Glutamatergic neuron (in vitro differentiated cells): ENCODE results near the gene PLCG2. TPM values are rescaled to one million over a fixed set of nuclear protein-coding genes. Genes with fewer than 3 reads are reported as not detected.

ENCODE experiments used
- DNase-seq: peaks from one replicate; pipeline ENCODE4 v3.0.0; 2022
- H3K27ac Mint-ChIP-seq: one replicate; pipeline ENCODE4 v1.8.0; 2020; ENCODE audit warnings: mild to moderate bottlenecking, mixed read lengths, inconsistent platforms; ENCODE audit not compliant: unreplicated experiment
- H3K27me3 Mint-ChIP-seq: one replicate; pipeline ENCODE4 v1.8.0; 2020; ENCODE audit warnings: mild to moderate bottlenecking, moderate library complexity, mixed read lengths, inconsistent platforms; ENCODE audit not compliant: unreplicated experiment
- H3K36me3 Mint-ChIP-seq: one replicate; pipeline ENCODE4 v1.8.0; 2020; ENCODE audit warnings: mild to moderate bottlenecking, mixed read lengths, inconsistent platforms; ENCODE audit not compliant: unreplicated experiment
- H3K4me1 Mint-ChIP-seq: one replicate; pipeline ENCODE4 v1.8.0; 2020; ENCODE audit warnings: mild to moderate bottlenecking, low read depth, mixed read lengths, inconsistent platforms; ENCODE audit not compliant: unreplicated experiment
- H3K4me3 Mint-ChIP-seq: one replicate; pipeline ENCODE4 v1.8.0; 2020; ENCODE audit warnings: mild to moderate bottlenecking, mixed read lengths, inconsistent platforms; ENCODE audit not compliant: unreplicated experiment
- H3K9me3 Mint-ChIP-seq: one replicate; pipeline ENCODE4 v1.8.0; 2020; ENCODE audit warnings: mild to moderate bottlenecking, moderate library complexity, mixed read lengths, inconsistent platforms; ENCODE audit not compliant: unreplicated experiment
- CTCF ChIP-seq: fragments of 200-600 bp; sonication (generic); IDR thresholded peaks from one replicate; pipeline ENCODE4 v1.5.0; 2021; ENCODE audit not compliant: partially characterized antibody, unreplicated experiment
- total RNA-seq: library from RNA; stranded (reverse); fragmentation: NEBNext Ultra II Directional; extraction: Animal tissue kit (Norgen Biotek cat#: 25700); gene quantifications from one replicate; pipeline ENCODE4 v1.2.1, GENCODE V29; 2021; ENCODE audit not compliant: unreplicated experiment

The PLCG2 gene
- total RNA-seq, 1 donor from 2014 or later = 0.49 TPM

DNA sequence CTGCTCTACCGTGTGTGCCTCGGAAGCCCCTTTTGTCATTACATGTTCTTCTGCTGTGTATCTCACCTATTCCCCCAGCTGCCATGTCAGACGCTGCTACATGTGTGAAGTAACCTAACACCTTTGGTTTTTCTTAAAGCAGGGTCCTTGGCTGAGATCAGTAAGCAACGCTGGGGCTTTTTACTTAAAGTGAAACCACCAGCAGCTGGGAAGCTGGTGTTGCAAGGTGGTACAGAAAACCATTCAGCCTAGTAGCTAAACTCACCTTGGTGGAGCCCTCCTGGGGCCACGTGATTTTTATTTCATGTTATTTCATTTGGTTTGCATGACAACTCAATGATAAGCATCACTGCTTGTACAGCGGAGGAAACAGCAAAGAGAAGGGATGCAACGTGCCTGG is 62.6 kb downstream of the PLCG2 start:
- H3K36me3 Mint-ChIP-seq = no peaks in the 10 kb centered on the region
- no peak for TF ChIP-seq CTCF
- H3K4me3 Mint-ChIP-seq = no peak overlapping the region
- peaks cover 2% of the 10 kb centered on the region for H3K27me3 Mint-ChIP-seq
- DNase-seq = no peak
- H3K9me3 Mint-ChIP-seq = no peaks in the 10 kb centered on the region
- no peaks in the 10 kb centered on the region for H3K4me1 Mint-ChIP-seq
- H3K27ac Mint-ChIP-seq = no peak overlapping the region

GRCh38 chr16:81842564-81843242 is 63.6 kb downstream of the PLCG2 start:
- H3K4me1 Mint-ChIP-seq = no peaks in the 10 kb centered on the region

GRCh38 chr16:81843243-81843582 is 64.1 kb downstream of the PLCG2 start:
- no peaks in the 10 kb centered on the region for H3K9me3 Mint-ChIP-seq
- no peak overlapping the region for H3K4me3 Mint-ChIP-seq
- no peaks in the 10 kb centered on the region for H3K36me3 Mint-ChIP-seq
- no peak for TF ChIP-seq CTCF
- no peak for DNase-seq
- H3K27ac Mint-ChIP-seq = no peak overlapping the region
- H3K4me1 Mint-ChIP-seq = no peaks in the 10 kb centered on the region
- no peaks in the 10 kb centered on the region for H3K27me3 Mint-ChIP-seq

More at GRCh38 chr16:81842564-81843242, 63.6 kb downstream of the PLCG2 start:
- no peak for DNase-seq
- TF ChIP-seq CTCF = no peak
- no peaks in the 10 kb centered on the region for H3K36me3 Mint-ChIP-seq
- no peaks in the 10 kb centered on the region for H3K9me3 Mint-ChIP-seq
- no peaks in the 10 kb centered on the region for H3K27me3 Mint-ChIP-seq
- H3K27ac Mint-ChIP-seq = no peak overlapping the region
- H3K4me3 Mint-ChIP-seq = no peak overlapping the region

DNA sequence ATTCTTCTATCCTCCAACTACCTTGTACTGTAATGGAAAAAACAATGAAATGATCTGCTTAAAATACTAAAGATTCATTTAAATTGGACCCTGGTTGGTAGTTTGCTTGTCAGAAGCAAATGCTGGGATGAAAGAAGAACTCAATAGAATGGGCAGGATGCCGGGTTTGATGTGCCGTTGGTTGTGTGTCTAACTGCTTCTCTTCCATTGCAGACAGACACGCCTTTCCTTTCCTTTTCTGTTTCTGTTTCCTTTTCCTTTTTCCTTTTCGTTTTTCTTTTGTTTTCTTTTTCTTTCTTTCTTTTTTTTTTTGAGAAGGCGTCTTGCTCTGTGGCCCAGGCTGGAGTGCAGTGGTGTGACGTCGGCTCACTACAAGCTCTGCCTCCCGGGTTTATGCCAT is 64.6 kb downstream of the PLCG2 start:
- no peak for DNase-seq
- Mint-ChIP-seq H3K27ac (no peak overlapping the region), H3K27me3 (no peaks in the 10 kb centered on the region), H3K4me1 (no peaks in the 10 kb centered on the region), H3K36me3 (no peaks in the 10 kb centered on the region), H3K9me3 (no peaks in the 10 kb centered on the region), H3K4me3 (no peak overlapping the region)
- TF ChIP-seq CTCF = no peak

- no peaks in the 10 kb centered on the region for H3K36me3 Mint-ChIP-seq
- no peak overlapping the region for H3K4me3 Mint-ChIP-seq
- no peak for DNase-seq
- H3K27ac Mint-ChIP-seq = no peak overlapping the region
- TF ChIP-seq CTCF = no peak
- H3K27me3 Mint-ChIP-seq = peaks cover 2% of the 10 kb centered on the region
- H3K4me1 Mint-ChIP-seq = no peaks in the 10 kb centered on the region
- H3K9me3 Mint-ChIP-seq = no peaks in the 10 kb centered on the region
Measured at GRCh38 chr16:81846105-81846504, 67.0 kb downstream of the PLCG2 start.
